Measurements from ENCODE around the gene ZSWIM2.
"Not testable (repeated sequence)": the region's sequence is repeated elsewhere in the genome, so short reads cannot be mapped to it uniquely, and the experiment has no call there.

The ZSWIM2 gene

GRCh38 chr2:186848873-186849578, at the start of gene ZSWIM2:
ZSWIM2 (minus strand) TSS chr2:186849170; CDS start chr2:186849130, 40 bp downstream.
- no peak for DNase-seq (ENCODE audit: low read depth in 2 of 2, low spot score in 1 of 2)

GRCh38 chr2:186896220-186896619, 47.2 kb upstream of the ZSWIM2 start:
- DNase-seq (ENCODE audit: low read depth in 2 of 2, low spot score in 1 of 2): not testable (repeated sequence)

GRCh38 chr2:186895451-186895850, 46.5 kb upstream of the ZSWIM2 start:
- DNase-seq (ENCODE audit: low read depth in 2 of 2, low spot score in 1 of 2): no peak

GRCh38 chr2:186894478-186894877, 45.5 kb upstream of the ZSWIM2 start:
- no peak for DNase-seq (ENCODE audit: low read depth in 2 of 2, low spot score in 1 of 2)

- no peak for DNase-seq (ENCODE audit: low read depth in 2 of 2, low spot score in 1 of 2)
Observed at GRCh38 chr2:186892821-186893220, 43.9 kb upstream of the ZSWIM2 start.

- no peak for DNase-seq (ENCODE audit: low read depth in 2 of 2, low spot score in 1 of 2)
Observed at GRCh38 chr2:186891185-186891621, 42.2 kb upstream of the ZSWIM2 start.

- DNase-seq (ENCODE audit: low read depth in 2 of 2, low spot score in 1 of 2): no peak
Observed at GRCh38 chr2:186889101-186889879, 40.3 kb upstream of the ZSWIM2 start.

- no peak for DNase-seq (ENCODE audit: low read depth in 2 of 2, low spot score in 1 of 2)
Observed at GRCh38 chr2:186887107-186888090, 38.4 kb upstream of the ZSWIM2 start.

- DNase-seq (ENCODE audit: low read depth in 2 of 2, low spot score in 1 of 2): no peak
Observed at GRCh38 chr2:186884587-186884986, 35.6 kb upstream of the ZSWIM2 start.

- DNase-seq (ENCODE audit: low read depth in 2 of 2, low spot score in 1 of 2): no peak
Observed at GRCh38 chr2:186883666-186884065, 34.7 kb upstream of the ZSWIM2 start.

GRCh38 chr2:186882511-186883071, 33.6 kb upstream of the ZSWIM2 start:
- no peak for DNase-seq (ENCODE audit: low read depth in 2 of 2, low spot score in 1 of 2)

- no peak for DNase-seq (ENCODE audit: low read depth in 2 of 2, low spot score in 1 of 2)
Observed at GRCh38 chr2:186881660-186882059, 32.7 kb upstream of the ZSWIM2 start.

GRCh38 chr2:186879312-186879711, 30.3 kb upstream of the ZSWIM2 start:
- DNase-seq (ENCODE audit: low read depth in 2 of 2, low spot score in 1 of 2): no peak

- no peak for DNase-seq (ENCODE audit: low read depth in 2 of 2, low spot score in 1 of 2)
Observed at GRCh38 chr2:186874713-186875112, 25.7 kb upstream of the ZSWIM2 start.

GRCh38 chr2:186871881-186872280, 22.9 kb upstream of the ZSWIM2 start:
- no peak for DNase-seq (ENCODE audit: low read depth in 2 of 2, low spot score in 1 of 2)

GRCh38 chr2:186868344-186868743, 19.4 kb upstream of the ZSWIM2 start:
- no peak for DNase-seq (ENCODE audit: low read depth in 2 of 2, low spot score in 1 of 2)

- no peak for DNase-seq (ENCODE audit: low read depth in 2 of 2, low spot score in 1 of 2)
Observed at GRCh38 chr2:186862869-186863709, 14.1 kb upstream of the ZSWIM2 start.

- DNase-seq (ENCODE audit: low read depth in 2 of 2, low spot score in 1 of 2): no peak
Observed at GRCh38 chr2:186855216-186855615, 6.2 kb upstream of the ZSWIM2 start.

- DNase-seq (ENCODE audit: low read depth in 2 of 2, low spot score in 1 of 2): no peak
Observed at GRCh38 chr2:186853951-186854350, 5.0 kb upstream of the ZSWIM2 start.

- no peak for DNase-seq (ENCODE audit: low read depth in 2 of 2, low spot score in 1 of 2)
Observed at GRCh38 chr2:186852508-186852907, 3.5 kb upstream of the ZSWIM2 start.
